GM18519 (cell line): Measurements from ENCODE around the gene RMND1.

Source experiments
- ATAC-seq: cut with Tn5 transposase; IDR thresholded peaks from one replicate; pipeline ENCODE4 v1.9.1; 2021; ENCODE audit warnings: mild to moderate bottlenecking, moderate library complexity; ENCODE audit not compliant: unreplicated experiment, low FRiP score

RMND1 gene

DNA sequence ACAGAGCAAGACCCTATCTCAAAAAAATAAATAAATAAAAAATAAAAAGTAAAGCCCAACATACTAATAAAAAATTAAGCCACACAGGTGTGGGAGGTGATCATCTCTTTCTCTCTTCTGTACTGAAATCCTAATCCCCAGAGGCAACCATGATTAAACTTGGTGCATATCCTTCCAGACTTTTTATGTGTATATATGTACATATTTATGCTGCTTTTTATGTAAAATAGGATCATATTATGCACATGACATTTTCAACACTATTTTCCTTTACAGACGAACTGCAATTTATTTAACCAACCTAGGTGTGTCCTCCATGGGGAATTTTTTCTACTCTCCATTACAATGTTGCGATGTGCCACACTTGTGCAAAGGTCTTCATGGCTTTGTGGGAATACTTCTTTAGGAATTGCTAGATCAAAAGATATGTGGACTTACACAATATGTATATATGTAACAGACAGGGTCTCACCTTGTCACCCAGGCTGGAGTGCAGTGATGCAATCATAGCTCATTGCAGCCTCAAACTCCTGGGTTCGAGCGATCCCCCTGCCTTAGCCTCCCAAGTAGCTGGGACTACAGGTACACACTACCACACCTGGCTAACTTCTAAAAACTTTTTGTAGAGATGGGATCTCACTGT is 23.7 kb downstream of the RMND1 start:
- ATAC-seq = no peak

DNA sequence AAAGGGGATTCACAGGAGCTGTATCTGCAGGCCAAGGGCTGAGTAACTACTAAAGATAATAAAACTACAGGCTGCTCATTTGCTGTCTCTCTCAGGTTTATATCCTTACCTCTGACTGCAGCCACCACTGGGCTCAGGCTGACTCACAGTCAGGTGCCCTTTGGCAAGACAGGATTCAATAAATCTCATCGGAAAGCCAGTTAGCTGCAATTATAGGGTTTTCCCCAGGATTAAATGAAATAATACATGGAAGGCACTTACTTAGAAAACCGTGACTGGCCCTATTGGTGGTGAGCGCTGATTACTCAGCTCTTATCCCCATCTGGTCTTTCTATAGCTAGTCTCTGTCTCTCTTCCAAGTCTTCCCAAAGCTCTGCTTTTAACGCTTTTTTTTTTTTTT is 26.4 kb downstream of the RMND1 start:
- ATAC-seq = no peak

DNA sequence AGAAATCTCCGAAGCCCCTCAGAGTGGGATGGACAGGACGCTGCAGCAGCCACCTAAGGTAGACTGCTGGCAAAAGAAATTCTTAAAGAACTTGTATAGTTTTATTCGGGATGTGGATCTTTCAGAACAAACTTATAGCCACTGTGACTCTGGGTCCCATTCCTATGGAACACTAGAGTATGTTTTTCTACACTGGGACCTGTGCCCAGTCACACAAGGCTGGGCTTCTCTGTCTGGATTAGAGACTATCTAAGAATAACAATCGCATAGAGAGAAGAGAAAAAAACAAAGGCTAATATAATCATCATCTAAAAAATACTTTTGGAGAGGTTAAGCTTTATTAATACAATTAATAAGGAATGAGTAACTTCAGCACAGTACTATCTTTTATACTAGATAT is 28.9 kb downstream of the RMND1 start:
- ATAC-seq = no peak

DNA sequence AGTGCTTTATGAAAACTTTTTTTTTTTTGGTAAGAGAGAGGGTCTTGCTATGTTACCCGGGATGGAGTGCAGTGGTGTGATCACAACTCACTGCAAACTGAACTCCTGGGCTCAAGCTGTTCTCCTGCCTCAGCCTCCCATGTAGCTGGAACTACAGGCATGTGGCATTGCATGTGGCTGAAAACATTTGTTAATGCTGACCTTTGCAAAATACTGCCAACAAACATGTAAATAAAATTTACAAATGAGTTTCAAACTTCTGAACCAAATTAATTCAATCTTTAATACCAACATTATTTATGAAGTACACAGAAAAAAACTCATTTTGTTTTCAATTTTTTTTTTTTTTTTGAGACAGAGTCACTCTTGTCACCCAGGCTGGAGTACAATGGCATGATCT is 34.4 kb downstream of the RMND1 start:
- no peak for ATAC-seq

DNA sequence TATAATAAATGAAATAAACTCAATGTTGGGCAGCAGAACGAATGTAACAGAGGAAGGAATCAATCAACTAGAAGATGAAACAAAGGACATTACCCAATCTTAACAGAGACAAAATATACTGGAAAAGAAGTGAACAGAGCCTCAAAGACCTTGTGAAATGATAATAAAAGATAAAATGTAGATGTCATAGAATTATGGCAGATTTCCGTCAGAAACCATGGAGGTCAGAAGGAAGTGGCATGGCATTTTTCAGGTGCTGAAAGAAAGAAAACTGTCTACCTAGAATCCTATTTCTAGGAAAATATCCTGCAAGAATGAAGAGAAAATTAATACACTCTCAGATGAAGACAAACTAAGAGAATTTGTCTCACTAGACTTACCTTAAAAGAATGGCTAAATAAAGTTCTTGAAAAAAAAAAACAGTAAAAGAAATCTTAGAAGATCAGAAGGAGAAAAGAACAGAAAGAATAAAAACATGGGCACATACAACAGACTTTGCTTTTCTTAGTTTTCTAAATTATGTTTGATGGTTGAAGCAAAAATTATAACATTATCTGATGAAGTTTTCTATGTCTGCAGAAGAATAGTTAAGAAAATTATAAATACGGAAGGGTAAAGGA is 37.2 kb downstream of the RMND1 start:
- ATAC-seq = no peak

- ATAC-seq = no peak
Observed at GRCh38 chr6:151413372-151414145, 38.4 kb downstream of the RMND1 start.

GRCh38 chr6:151412909-151413308 is 39.0 kb downstream of the RMND1 start:
- no peak for ATAC-seq

DNA sequence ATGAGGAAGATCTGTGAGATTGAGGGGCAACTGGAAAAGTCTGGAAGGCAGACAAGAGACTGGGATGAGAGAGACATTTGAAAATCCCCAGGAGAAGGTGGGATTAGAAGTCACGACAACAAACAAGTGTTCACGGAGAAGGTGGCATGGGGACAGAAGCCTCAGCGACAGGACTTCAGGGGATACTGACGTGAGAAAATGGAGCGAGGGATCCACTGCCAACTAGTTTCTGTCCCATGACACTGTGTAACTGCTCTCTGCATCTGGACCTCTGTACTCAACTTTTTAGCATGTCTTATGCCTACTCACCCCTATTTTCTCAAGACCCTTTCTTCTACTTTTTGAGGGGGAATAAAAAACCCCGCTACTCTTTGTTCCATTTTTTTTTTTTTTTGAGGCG is 42.2 kb downstream of the RMND1 start:
- ATAC-seq = no peak

DNA sequence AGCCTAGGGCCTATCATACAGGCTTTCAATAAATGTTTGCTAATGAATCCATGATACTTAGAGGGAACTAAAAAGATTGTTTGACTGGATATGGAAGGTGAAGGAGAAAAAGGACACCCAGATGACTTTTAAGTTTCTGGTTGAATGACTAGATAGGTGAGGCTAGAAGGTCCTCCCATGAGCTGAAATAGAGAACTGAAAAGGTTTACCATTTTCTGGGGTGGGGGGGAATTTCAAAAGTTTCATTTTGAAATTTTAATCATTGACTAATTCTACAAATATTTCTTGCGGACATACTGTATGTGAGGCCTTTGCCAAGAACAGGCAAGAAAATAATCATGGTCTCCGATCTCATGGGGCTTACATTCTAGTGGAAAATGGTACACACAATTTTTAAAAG is 42.7 kb downstream of the RMND1 start:
- ATAC-seq = no peak

- no peak for ATAC-seq
Observed at GRCh38 chr6:151408858-151409257, 43.1 kb downstream of the RMND1 start.

DNA sequence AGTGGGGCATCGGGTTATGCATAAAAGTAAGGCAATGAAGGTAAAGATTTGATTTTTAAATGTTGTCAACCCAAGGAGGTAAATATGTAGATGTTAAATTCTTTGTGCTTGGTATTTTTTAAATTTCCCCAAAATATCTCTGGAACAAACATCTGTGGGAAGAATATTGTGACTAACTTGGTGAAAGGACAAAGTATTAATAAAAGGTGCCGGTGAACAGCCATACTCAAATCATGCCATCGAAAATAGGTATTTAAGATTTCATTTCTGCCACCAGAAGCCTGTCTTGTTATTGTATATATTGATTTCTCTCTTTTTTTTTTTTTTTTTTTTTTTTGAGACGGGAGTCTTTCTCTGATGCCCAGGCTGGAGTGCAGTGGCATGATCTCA is 48.0 kb downstream of the RMND1 start:
- ATAC-seq = no peak

GRCh38 chr6:151402228-151402627 is 49.7 kb downstream of the RMND1 start:
- no peak for ATAC-seq

- ATAC-seq = no peak
Observed at GRCh38 chr6:151400473-151400872, 51.5 kb downstream of the RMND1 start.

DNA sequence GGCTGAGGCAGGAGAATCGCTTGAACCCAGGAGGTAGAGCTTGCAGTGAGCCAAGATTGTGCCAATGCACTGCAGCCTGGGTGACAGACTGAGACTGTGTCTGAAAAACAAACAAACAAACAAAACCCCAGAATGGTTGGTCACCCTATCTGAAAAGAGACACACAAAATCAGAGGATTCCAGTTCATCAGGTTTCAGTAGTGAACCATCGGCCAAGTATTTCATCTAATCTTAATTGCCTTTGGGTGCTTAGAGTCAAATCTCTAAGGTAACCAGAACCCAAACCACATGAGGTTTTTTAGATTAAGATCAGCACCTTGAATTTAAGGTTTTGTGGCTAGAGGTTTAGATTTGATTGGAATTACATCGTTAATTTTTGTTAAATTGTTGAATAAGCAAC is 52.2 kb downstream of the RMND1 start:
- no peak for ATAC-seq

GRCh38 chr6:151393410-151393809 is 58.5 kb downstream of the RMND1 start:
- ATAC-seq = no peak

DNA sequence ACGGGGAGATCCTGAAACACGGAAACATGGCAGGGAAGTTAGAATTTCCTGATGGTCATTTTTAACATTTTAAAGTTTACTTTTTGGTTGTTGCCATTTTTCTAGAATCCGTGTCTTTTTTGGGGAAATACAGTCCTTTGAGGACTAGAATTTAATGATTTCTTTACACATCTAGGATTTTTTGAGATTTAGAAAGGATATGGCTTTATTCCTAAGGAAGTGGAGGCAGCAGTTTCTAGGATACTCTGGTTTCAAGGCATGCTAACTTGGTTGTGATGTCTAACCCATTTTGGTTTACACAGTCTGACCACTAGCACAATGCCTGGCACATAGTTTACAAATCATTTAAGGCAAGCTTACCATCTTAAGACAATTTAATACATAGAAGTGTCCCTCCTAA is 59.5 kb downstream of the RMND1 start:
- ATAC-seq = no peak

DNA sequence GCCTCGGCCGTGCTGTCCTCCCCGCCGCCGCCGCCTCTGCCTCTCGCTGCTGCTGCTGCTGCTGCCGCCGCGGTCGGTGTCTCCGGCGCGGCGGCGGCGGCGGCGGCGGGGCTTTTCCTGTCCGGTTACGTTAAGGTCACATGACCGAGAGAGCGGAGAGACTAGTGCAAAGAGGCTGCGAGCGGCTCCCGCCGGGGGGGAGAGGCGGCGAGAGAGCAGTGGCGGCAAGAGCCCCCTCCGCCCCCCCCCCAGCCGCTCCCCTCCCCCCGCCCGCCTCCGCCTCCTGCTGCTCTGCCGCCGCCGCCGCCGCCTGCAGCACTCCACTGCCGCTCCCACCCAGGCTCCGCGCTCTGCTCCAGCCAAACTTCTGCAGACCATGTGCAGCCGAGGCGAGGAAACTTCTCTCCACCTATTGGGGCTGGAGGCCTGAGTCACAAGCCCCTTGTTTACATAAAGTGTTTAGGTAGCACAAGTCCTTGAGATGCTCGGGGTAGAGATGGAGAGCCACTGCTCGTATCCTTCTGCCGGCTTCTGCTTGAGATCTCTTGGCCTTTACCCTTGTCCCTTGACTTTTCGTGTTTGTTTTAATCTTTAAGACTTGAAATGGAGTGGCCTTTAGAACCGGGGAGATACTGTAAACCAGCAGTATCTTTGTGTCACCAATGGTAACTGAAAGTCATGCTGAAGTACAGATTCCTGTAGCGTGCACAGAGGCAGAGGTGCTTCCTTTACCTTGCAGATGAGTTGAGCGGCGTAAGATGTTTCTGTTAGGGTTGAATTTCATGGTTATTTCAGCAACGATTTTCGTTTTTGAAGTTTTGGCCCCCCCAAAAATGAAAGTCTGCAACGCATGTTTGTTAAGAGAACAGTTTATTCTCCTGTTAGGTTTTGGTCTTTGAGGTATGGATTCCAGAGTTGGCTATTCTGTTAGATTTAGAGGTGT is 60.2 kb downstream of the RMND1 start, which contains the start of gene ZBTB2:
Gene ZBTB2 (minus strand): TSS at position 89 of the 943 bp plus-strand sequence. CDS start 17,922 bp downstream, outside the sequence.
- ATAC-seq = no peak

DNA sequence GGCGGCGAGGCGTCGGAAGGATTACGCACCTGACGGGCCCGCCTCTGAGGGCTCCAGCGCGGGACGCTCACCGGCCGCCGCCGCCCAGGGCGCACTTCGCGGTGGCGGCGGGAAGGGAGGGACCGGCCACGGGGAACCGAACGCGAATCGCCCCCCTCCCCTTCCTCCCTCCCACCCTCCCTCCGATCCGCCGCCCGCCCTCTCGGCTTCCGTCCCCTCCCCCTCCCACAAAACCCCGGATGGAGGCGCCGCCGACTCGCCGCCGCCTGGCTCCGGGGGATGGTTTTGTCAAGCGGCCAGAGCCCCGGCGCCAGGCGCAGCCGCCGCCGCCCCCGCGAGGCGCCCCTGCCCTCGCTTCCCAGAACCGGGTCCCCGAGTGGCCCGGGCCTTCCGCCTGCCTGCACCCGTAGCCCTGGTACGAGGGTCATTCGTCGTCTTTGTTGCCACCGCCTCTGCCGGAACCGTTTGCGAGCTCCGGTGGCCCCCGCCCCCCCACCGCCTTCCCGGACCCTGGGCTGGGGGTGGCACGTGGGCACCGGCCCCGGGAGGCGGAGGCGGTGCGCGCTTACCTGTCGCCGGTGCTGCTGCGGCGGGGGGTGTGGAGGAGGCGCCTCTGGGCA is 61.0 kb downstream of the RMND1 start:
- ATAC-seq = no peak

DNA sequence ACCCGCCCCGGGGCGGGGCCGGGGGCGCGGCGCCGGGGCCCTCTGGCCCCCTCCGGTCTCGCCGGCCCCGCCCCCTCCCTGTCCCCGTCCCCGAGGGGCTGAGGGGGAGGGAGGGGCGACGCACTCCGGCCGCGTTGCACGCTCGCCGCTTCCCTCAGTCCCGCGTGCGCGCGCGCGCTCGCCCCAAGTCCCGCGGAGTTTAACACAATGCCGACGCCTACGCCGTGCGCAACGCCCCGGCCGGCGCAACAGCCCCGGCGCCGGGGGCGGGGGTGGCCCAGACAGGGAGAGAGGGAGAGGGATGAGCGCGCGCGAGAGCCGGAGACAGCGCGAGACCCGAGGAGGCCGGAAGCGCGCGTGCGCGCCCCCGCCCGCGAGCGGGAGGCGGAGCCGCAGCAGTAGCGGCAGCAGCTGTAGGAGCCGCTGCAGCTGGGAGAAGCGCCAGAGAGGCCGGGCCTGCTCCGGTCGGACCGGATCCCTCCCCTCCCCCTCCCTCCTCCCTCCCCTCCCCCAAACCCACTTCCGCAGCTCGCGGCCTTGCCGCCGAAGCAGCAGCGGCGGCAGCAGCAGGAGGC is 61.6 kb downstream of the RMND1 start:
- ATAC-seq = peak; percentile 75
